WTC11 (cell line): ENCODE measurements around the gene GLT8D1. TPM values are rescaled to one million over a fixed set of nuclear protein-coding genes. Genes with fewer than 3 reads are reported as not detected.

ENCODE experiments used
- ATAC-seq: fragments of 200-7000 bp; cut with Tn5 transposase; 2 replicates; pipeline ENCODE4 v1.10.0; 2021; ENCODE audit warnings: mild to moderate bottlenecking, moderate library complexity
- CTCF ChIA-PET: fragments of 300-600 bp; sonication (Branson Sonifier 250); formaldehyde crosslinking; loops from one replicate; lab custom pipeline; 2021; ENCODE audit warnings: antibody characterized with exemption; lab: Charles Lee
- POLR2A ChIA-PET: fragments of 350-600 bp; sonication (Branson Sonifier 250); formaldehyde crosslinking; loops from one replicate; lab custom pipeline; 2021; ENCODE audit warnings: antibody characterized with exemption; lab: Charles Lee
- DNase-seq: peaks from one replicate; pipeline ENCODE4 v3.0.0; 2021; ENCODE audit warnings: low spot score
- H3K27ac Mint-ChIP-seq: 2 replicates; pipeline ENCODE4 v1.8.0; 2021; ENCODE audit warnings: mixed read lengths
- H3K27me3 Mint-ChIP-seq: 2 replicates; pipeline ENCODE4 v1.8.0; 2021; ENCODE audit warnings: low read depth, mild to moderate bottlenecking, moderate library complexity, mixed read lengths
- H3K36me3 Mint-ChIP-seq: 2 replicates; pipeline ENCODE4 v1.8.0; 2021; ENCODE audit warnings: mixed read lengths
- H3K4me1 Mint-ChIP-seq: 2 replicates; pipeline ENCODE4 v1.8.0; 2022; ENCODE audit warnings: mixed read lengths
- H3K4me3 Mint-ChIP-seq: 2 replicates; pipeline ENCODE4 v1.8.0; 2021; ENCODE audit warnings: mild to moderate bottlenecking, moderate library complexity, mixed read lengths
- H3K9me3 Mint-ChIP-seq: 2 replicates; pipeline ENCODE4 v1.8.0; 2021; ENCODE audit warnings: mixed read lengths
- E2F4 ChIP-seq: sonication (generic); formaldehyde crosslinking; IDR thresholded peaks from 2 replicates; pipeline ENCODE4 v1.8.1; 2022; ENCODE audit warnings: low read depth, mild to moderate bottlenecking, moderate library complexity, missing genetic modification reagents, borderline replicate concordance
- ETV6 ChIP-seq: sonication (generic); formaldehyde crosslinking; IDR thresholded peaks from 2 replicates; pipeline ENCODE4 v1.8.1; 2022; ENCODE audit warnings: mild to moderate bottlenecking, missing genetic modification reagents
- GABPB1 ChIP-seq: sonication (generic); formaldehyde crosslinking; IDR thresholded peaks from 2 replicates; pipeline ENCODE4 v1.8.1; 2023; ENCODE audit warnings: mild to moderate bottlenecking, missing genetic modification reagents
- KAT7 ChIP-seq: sonication (generic); formaldehyde crosslinking; IDR thresholded peaks from 2 replicates; pipeline ENCODE4 v1.8.1; 2023; ENCODE audit warnings: missing genetic modification reagents, mild to moderate bottlenecking, borderline replicate concordance
- NFYB ChIP-seq: sonication (generic); formaldehyde crosslinking; conservative IDR thresholded peaks from 2 replicates; pipeline ENCODE4 v1.8.0; 2022; ENCODE audit warnings: low read depth, missing genetic modification reagents
- PRRX2 ChIP-seq: fragments of 250-450 bp; sonication (Bioruptor Pico); IDR thresholded peaks from 2 replicates; pipeline ENCODE4 v1.8.0; 2021; ENCODE audit warnings: mild to moderate bottlenecking
- RELA ChIP-seq: sonication (generic); formaldehyde crosslinking; IDR thresholded peaks from 2 replicates; pipeline ENCODE4 v1.8.1; 2022; ENCODE audit warnings: missing genetic modification reagents, mild to moderate bottlenecking, borderline replicate concordance
- SMAD3 ChIP-seq: sonication (generic); formaldehyde crosslinking; IDR thresholded peaks from 2 replicates; pipeline ENCODE4 v1.8.0; 2022; ENCODE audit warnings: missing genetic modification reagents, mild to moderate bottlenecking, borderline replicate concordance
- ZBTB43 ChIP-seq: sonication (generic); formaldehyde crosslinking; IDR thresholded peaks from 2 replicates; pipeline ENCODE4 v1.8.1; 2023; ENCODE audit warnings: mild to moderate bottlenecking, missing genetic modification reagents
- ZNF232 ChIP-seq: sonication (generic); formaldehyde crosslinking; IDR thresholded peaks from 2 replicates; pipeline ENCODE4 v1.8.0; 2022; ENCODE audit warnings: mild to moderate bottlenecking, missing genetic modification reagents
- ZNF317 ChIP-seq: sonication (generic); formaldehyde crosslinking; IDR thresholded peaks from 2 replicates; pipeline ENCODE4 v1.8.1; 2023; ENCODE audit warnings: low read depth, mild to moderate bottlenecking, moderate library complexity, missing genetic modification reagents, borderline replicate concordance
- ZNF396 ChIP-seq: fragments of 250-450 bp; sonication (Bioruptor Pico); IDR thresholded peaks from 2 replicates; pipeline ENCODE4 v1.8.0; 2021; ENCODE audit warnings: mild to moderate bottlenecking, moderate library complexity, borderline replicate concordance
- total RNA-seq: library from RNA; stranded (reverse); gene quantifications from 3 replicates; pipeline ENCODE4 v1.2.3, GENCODE V29; 2021
- TF ChIP-seq, protein P1 (sequence below): fragments of 200-600 bp; IDR thresholded peaks from 2 replicates; pipeline ENCODE4 v1.8.0; 2022; ENCODE audit warnings: antibody characterized with exemption
- TF ChIP-seq, protein P2 (sequence below): sonication (generic); formaldehyde crosslinking; IDR thresholded peaks from 2 replicates; pipeline ENCODE4 v1.8.0; 2022; ENCODE audit warnings: missing genetic modification reagents

Gene GLT8D1
- total RNA-seq, 1 experiment from 2014 or later, result 41.2 TPM

GRCh38 chr3:52705438-52705687, 228 bp downstream of the GLT8D1 start:
- POLR2A ChIA-PET, result interaction anchor here (1.0 to 1.9 kb wide), 2 partner anchors 9 kb away, joined by 3 to 5 read pairs; no protein-coding TSS in a partner anchor
- peak overlapping the region; percentile 46; the same call in 1 of the 2 replicates for H3K27ac Mint-ChIP-seq
- peak; percentile 13; the same call in 1 of the 2 replicates for TF ChIP-seq ZNF232 (CRISPR knock-in tag)
- TF ChIP-seq ZBTB43, result 0 out of 2 replicates have a peak, but pooled peaks have one; percentile 14
- 0 out of 2 replicates have a peak, but pooled peaks have one; percentile 78 for TF ChIP-seq SMAD3
- TF ChIP-seq ZNF396, result no peak
- TF ChIP-seq NFYB, result 0 out of 2 replicates have a peak, but pooled peaks have one; percentile 24
- TF ChIP-seq ETV6, result 0 out of 2 replicates have a peak, but pooled peaks have one; percentile 31
- TF ChIP-seq RELA (CRISPR knock-in tag), result 0 out of 2 replicates have a peak, but pooled peaks have one; percentile 26
- peak; percentile 22; the same call in 1 of the 2 replicates for TF ChIP-seq KAT7 (CRISPR knock-in tag)
- 0 out of 2 replicates have a peak, but pooled peaks have one; percentile 87 for TF ChIP-seq E2F4 (CRISPR knock-in tag)
- TF ChIP-seq, protein P1, sequence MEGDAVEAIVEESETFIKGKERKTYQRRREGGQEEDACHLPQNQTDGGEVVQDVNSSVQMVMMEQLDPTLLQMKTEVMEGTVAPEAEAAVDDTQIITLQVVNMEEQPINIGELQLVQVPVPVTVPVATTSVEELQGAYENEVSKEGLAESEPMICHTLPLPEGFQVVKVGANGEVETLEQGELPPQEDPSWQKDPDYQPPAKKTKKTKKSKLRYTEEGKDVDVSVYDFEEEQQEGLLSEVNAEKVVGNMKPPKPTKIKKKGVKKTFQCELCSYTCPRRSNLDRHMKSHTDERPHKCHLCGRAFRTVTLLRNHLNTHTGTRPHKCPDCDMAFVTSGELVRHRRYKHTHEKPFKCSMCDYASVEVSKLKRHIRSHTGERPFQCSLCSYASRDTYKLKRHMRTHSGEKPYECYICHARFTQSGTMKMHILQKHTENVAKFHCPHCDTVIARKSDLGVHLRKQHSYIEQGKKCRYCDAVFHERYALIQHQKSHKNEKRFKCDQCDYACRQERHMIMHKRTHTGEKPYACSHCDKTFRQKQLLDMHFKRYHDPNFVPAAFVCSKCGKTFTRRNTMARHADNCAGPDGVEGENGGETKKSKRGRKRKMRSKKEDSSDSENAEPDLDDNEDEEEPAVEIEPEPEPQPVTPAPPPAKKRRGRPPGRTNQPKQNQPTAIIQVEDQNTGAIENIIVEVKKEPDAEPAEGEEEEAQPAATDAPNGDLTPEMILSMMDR, result no peak
- no peak for TF ChIP-seq PRRX2 (CRISPR knock-in tag)
- TF ChIP-seq, all 79 proteins: peak for 8
- Mint-ChIP-seq H3K36me3 (peaks cover 7% of the 10 kb centered on the region), H3K27me3 (no peaks in the 10 kb centered on the region), H3K9me3 (no peaks in the 10 kb centered on the region), H3K4me1 (peaks cover 13% of the 10 kb centered on the region), H3K4me3 (peak overlapping the region; percentile 96)
- ATAC-seq (peak; percentile 37; the same call in 1 of the 2 replicates), DNase-seq (no peak)
- CTCF ChIA-PET, result interaction anchor here (0.8 to 1.6 kb wide), 3 partner anchors 10 to 115 kb away, joined by 3 to 6 read pairs (median 3); no protein-coding TSS in a partner anchor

- CTCF ChIA-PET, result interaction anchor here (0.6 to 1.6 kb wide), 4 partner anchors 10 to 1757 kb away, joined by 3 to 7 read pairs (median 4); no protein-coding TSS in a partner anchor
- H3K4me3 Mint-ChIP-seq, result peak overlapping the region; percentile 96
- TF ChIP-seq GABPB1 (peak; percentile 43; the same call in 1 of the 2 replicates), ZNF317 (CRISPR knock-in tag) (no peak)
- TF ChIP-seq, protein P2, sequence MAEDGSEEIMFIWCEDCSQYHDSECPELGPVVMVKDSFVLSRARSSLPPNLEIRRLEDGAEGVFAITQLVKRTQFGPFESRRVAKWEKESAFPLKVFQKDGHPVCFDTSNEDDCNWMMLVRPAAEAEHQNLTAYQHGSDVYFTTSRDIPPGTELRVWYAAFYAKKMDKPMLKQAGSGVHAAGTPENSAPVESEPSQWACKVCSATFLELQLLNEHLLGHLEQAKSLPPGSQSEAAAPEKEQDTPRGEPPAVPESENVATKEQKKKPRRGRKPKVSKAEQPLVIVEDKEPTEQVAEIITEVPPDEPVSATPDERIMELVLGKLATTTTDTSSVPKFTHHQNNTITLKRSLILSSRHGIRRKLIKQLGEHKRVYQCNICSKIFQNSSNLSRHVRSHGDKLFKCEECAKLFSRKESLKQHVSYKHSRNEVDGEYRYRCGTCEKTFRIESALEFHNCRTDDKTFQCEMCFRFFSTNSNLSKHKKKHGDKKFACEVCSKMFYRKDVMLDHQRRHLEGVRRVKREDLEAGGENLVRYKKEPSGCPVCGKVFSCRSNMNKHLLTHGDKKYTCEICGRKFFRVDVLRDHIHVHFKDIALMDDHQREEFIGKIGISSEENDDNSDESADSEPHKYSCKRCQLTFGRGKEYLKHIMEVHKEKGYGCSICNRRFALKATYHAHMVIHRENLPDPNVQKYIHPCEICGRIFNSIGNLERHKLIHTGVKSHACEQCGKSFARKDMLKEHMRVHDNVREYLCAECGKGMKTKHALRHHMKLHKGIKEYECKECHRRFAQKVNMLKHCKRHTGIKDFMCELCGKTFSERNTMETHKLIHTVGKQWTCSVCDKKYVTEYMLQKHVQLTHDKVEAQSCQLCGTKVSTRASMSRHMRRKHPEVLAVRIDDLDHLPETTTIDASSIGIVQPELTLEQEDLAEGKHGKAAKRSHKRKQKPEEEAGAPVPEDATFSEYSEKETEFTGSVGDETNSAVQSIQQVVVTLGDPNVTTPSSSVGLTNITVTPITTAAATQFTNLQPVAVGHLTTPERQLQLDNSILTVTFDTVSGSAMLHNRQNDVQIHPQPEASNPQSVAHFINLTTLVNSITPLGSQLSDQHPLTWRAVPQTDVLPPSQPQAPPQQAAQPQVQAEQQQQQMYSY (CRISPR knock-in tag), result 0 out of 2 replicates have a peak, but pooled peaks have one; percentile 36
- H3K4me1 Mint-ChIP-seq, result peaks cover 13% of the 10 kb centered on the region
- H3K27ac Mint-ChIP-seq, result peak overlapping the region; percentile 46
- H3K9me3 Mint-ChIP-seq, result no peaks in the 10 kb centered on the region
- peak; percentile 5; the same call in 1 of the 2 replicates for ATAC-seq
- no peaks in the 10 kb centered on the region for H3K27me3 Mint-ChIP-seq
- no peak for DNase-seq
- peaks cover 7% of the 10 kb centered on the region for H3K36me3 Mint-ChIP-seq
- POLR2A ChIA-PET, result interaction anchor here (1.0 to 1.9 kb wide), 2 partner anchors 8 to 9 kb away, joined by 3 to 5 read pairs; no protein-coding TSS in a partner anchor
Observed at GRCh38 chr3:52704611-52705437, 767 bp downstream of the GLT8D1 start.
